Activated naive CD8-positive, alpha-beta T cell treated with anti-CD3 and anti-CD28 coated beads, Interleukin-2, amount 10 ng/mL, durations not matched to agents 7 days and 5 days (primary cell): ENCODE results near the gene TREML2. TPM values are rescaled to one million over a fixed set of nuclear protein-coding genes. Genes with fewer than 3 reads are reported as not detected.

Experiments
- ATAC-seq: fragments of 150-1000 bp; cut with Tn5 transposase; one replicate; pipeline ENCODE4 v1.10.0; 2021; ENCODE audit warnings: low read depth, moderate library complexity
- POLR2A ChIA-PET: fragments of 350-600 bp; sonication (Branson Sonifier 250); formaldehyde crosslinking; loops from one replicate; lab custom pipeline; 2021; ENCODE audit warnings: antibody characterized with exemption; lab: Charles Lee
- DNase-seq: peaks from one replicate; pipeline ENCODE4 v3.0.0; 2021
- H3K27ac Mint-ChIP-seq: one replicate; pipeline ENCODE4 v1.8.0; 2022; ENCODE audit warnings: mild to moderate bottlenecking, mixed read lengths
- H3K27me3 Mint-ChIP-seq: one replicate; pipeline ENCODE4 v1.8.0; 2022; ENCODE audit warnings: mild to moderate bottlenecking, moderate library complexity, mixed read lengths
- H3K36me3 Mint-ChIP-seq: one replicate; pipeline ENCODE4 v1.8.0; 2021; ENCODE audit warnings: mild to moderate bottlenecking, mixed read lengths
- H3K4me1 Mint-ChIP-seq: one replicate; pipeline ENCODE4 v1.8.0; 2021; ENCODE audit warnings: mixed read lengths
- H3K4me3 Mint-ChIP-seq: one replicate; pipeline ENCODE4 v1.8.0; 2022; ENCODE audit warnings: mild to moderate bottlenecking, moderate library complexity, mixed read lengths
- H3K9me3 Mint-ChIP-seq: one replicate; pipeline ENCODE4 v1.8.0; 2021; ENCODE audit warnings: mixed read lengths
- total RNA-seq, 2 experiments: library from RNA; stranded (reverse); gene quantifications; one replicate each; pipeline ENCODE4 v1.2.3, GENCODE V29; 2021

The TREML2 gene
- total RNA-seq, 2 experiments from 2014 or later, result 13.5 to 14.9 TPM

- Mint-ChIP-seq H3K27ac (no peak overlapping the region), H3K36me3 (no peaks in the 10 kb centered on the region), H3K4me1 (peaks cover 7% of the 10 kb centered on the region), H3K27me3 (peaks cover 29% of the 10 kb centered on the region), H3K4me3 (no peak overlapping the region), H3K9me3 (no peaks in the 10 kb centered on the region)
- no peak for DNase-seq
- POLR2A ChIA-PET, result no interaction called here
- no peak for ATAC-seq
Measured at GRCh38 chr6:41226752-41227151, 25.8 kb upstream of the TREML2 start.

GRCh38 chr6:41224800-41225199 is 23.9 kb upstream of the TREML2 start:
- H3K36me3 Mint-ChIP-seq, result no peaks in the 10 kb centered on the region
- DNase-seq, result no peak
- no peak overlapping the region for H3K27ac Mint-ChIP-seq
- peaks cover 7% of the 10 kb centered on the region for H3K4me1 Mint-ChIP-seq
- H3K4me3 Mint-ChIP-seq, result no peak overlapping the region
- peaks cover 6% of the 10 kb centered on the region for H3K9me3 Mint-ChIP-seq
- no peak for ATAC-seq
- POLR2A ChIA-PET, result no interaction called here
- peaks cover 27% of the 10 kb centered on the region for H3K27me3 Mint-ChIP-seq

GRCh38 chr6:41222513-41222912 is 21.6 kb upstream of the TREML2 start:
- H3K9me3 Mint-ChIP-seq, result peaks cover 9% of the 10 kb centered on the region

GRCh38 chr6:41222045-41222444 is 21.1 kb upstream of the TREML2 start:
- H3K27me3 Mint-ChIP-seq, result peaks cover 22% of the 10 kb centered on the region
- DNase-seq (no peak), ATAC-seq (no peak)
- peaks cover 6% of the 10 kb centered on the region for H3K4me1 Mint-ChIP-seq
- H3K36me3 Mint-ChIP-seq, result no peaks in the 10 kb centered on the region
- H3K27ac Mint-ChIP-seq, result peak overlapping the region; percentile 33
- H3K9me3 Mint-ChIP-seq, result peaks cover 9% of the 10 kb centered on the region
- POLR2A ChIA-PET, result no interaction called here
- H3K4me3 Mint-ChIP-seq, result no peak overlapping the region

More at GRCh38 chr6:41222513-41222912, 21.6 kb upstream of the TREML2 start:
- H3K4me1 Mint-ChIP-seq, result peaks cover 6% of the 10 kb centered on the region
- DNase-seq (no peak), ATAC-seq (no peak)
- no peaks in the 10 kb centered on the region for H3K36me3 Mint-ChIP-seq
- POLR2A ChIA-PET, result no interaction called here
- H3K27me3 Mint-ChIP-seq, result peaks cover 22% of the 10 kb centered on the region
- no peak overlapping the region for H3K4me3 Mint-ChIP-seq
- no peak overlapping the region for H3K27ac Mint-ChIP-seq

- H3K27me3 Mint-ChIP-seq, result peaks cover 10% of the 10 kb centered on the region
- no peaks in the 10 kb centered on the region for H3K4me1 Mint-ChIP-seq
- POLR2A ChIA-PET, result interaction anchor here (0.6 to 1.3 kb wide), 2 partner anchors 14 to 113 kb away, joined by 4 read pairs; no protein-coding TSS in a partner anchor
- DNase-seq (no peak), ATAC-seq (no peak)
- H3K4me3 Mint-ChIP-seq, result no peak overlapping the region
- H3K9me3 Mint-ChIP-seq, result peaks cover 19% of the 10 kb centered on the region
- peaks cover 6% of the 10 kb centered on the region for H3K36me3 Mint-ChIP-seq
- H3K27ac Mint-ChIP-seq, result no peak overlapping the region
Measured at GRCh38 chr6:41216616-41217015, 15.7 kb upstream of the TREML2 start.

GRCh38 chr6:41215777-41216176 is 14.8 kb upstream of the TREML2 start:
- no peaks in the 10 kb centered on the region for H3K4me1 Mint-ChIP-seq
- no peak for DNase-seq
- no peak overlapping the region for H3K4me3 Mint-ChIP-seq

GRCh38 chr6:41214559-41215238 is 13.8 kb upstream of the TREML2 start:
- peaks cover 6% of the 10 kb centered on the region for H3K36me3 Mint-ChIP-seq
- no peak overlapping the region for H3K4me3 Mint-ChIP-seq
- peaks cover 2% of the 10 kb centered on the region for H3K4me1 Mint-ChIP-seq
- ATAC-seq (no peak), DNase-seq (no peak)
- peaks cover 13% of the 10 kb centered on the region for H3K9me3 Mint-ChIP-seq
- POLR2A ChIA-PET, result no interaction called here
- H3K27me3 Mint-ChIP-seq, result peaks cover 10% of the 10 kb centered on the region
- H3K27ac Mint-ChIP-seq, result no peak overlapping the region

More at GRCh38 chr6:41215777-41216176, 14.8 kb upstream of the TREML2 start:
- H3K27ac Mint-ChIP-seq, result no peak overlapping the region
- H3K36me3 Mint-ChIP-seq, result peaks cover 6% of the 10 kb centered on the region
- ATAC-seq, result no peak
- POLR2A ChIA-PET, result interaction anchor here (1.3 kb wide), 1 partner anchor 13 kb away, joined by 4 read pairs; no protein-coding TSS in a partner anchor
- H3K9me3 Mint-ChIP-seq, result peaks cover 19% of the 10 kb centered on the region
- H3K27me3 Mint-ChIP-seq, result peaks cover 13% of the 10 kb centered on the region

- DNase-seq, result no peak
- POLR2A ChIA-PET, result no interaction called here
- Mint-ChIP-seq H3K27ac (no peak overlapping the region), H3K27me3 (peaks cover 10% of the 10 kb centered on the region), H3K4me1 (peaks cover 9% of the 10 kb centered on the region), H3K9me3 (peaks cover 20% of the 10 kb centered on the region), H3K36me3 (peaks cover 13% of the 10 kb centered on the region), H3K4me3 (no peak overlapping the region)
- ATAC-seq, result no peak
Measured at GRCh38 chr6:41209547-41210320, 8.8 kb upstream of the TREML2 start.

GRCh38 chr6:41208439-41209106 is 7.6 kb upstream of the TREML2 start:
- Mint-ChIP-seq H3K4me1 (peaks cover 9% of the 10 kb centered on the region), H3K36me3 (peaks cover 12% of the 10 kb centered on the region), H3K4me3 (no peak overlapping the region), H3K27me3 (peaks cover 4% of the 10 kb centered on the region), H3K9me3 (peaks cover 16% of the 10 kb centered on the region), H3K27ac (no peak overlapping the region)
- ATAC-seq (no peak), DNase-seq (no peak)
- POLR2A ChIA-PET, result no interaction called here

GRCh38 chr6:41204156-41204555 is 3.2 kb upstream of the TREML2 start:
- Mint-ChIP-seq H3K9me3 (peaks cover 16% of the 10 kb centered on the region), H3K27me3 (no peaks in the 10 kb centered on the region), H3K36me3 (peaks cover 11% of the 10 kb centered on the region), H3K4me1 (peaks cover 37% of the 10 kb centered on the region), H3K4me3 (no peak overlapping the region), H3K27ac (no peak overlapping the region)
- POLR2A ChIA-PET, result interaction anchor here (0.5 kb wide), 1 partner anchor 26 kb away, joined by 3 read pairs; no protein-coding TSS in a partner anchor
- ATAC-seq (no peak), DNase-seq (no peak)

- POLR2A ChIA-PET, result interaction anchor here (0.8 to 1.2 kb wide), 2 partner anchors 15 to 129 kb away, joined by 3 to 4 read pairs; partner anchors contain the start of genes NFYA and OARD1
- H3K27me3 Mint-ChIP-seq, result no peaks in the 10 kb centered on the region
- H3K9me3 Mint-ChIP-seq, result peaks cover 8% of the 10 kb centered on the region
- peak overlapping the region; percentile 100 for H3K27ac Mint-ChIP-seq
- peak; percentile 49 for DNase-seq
- peaks cover 46% of the 10 kb centered on the region for H3K4me1 Mint-ChIP-seq
- H3K4me3 Mint-ChIP-seq, result peak overlapping the region; percentile 90
- H3K36me3 Mint-ChIP-seq, result peaks cover 19% of the 10 kb centered on the region
- ATAC-seq, result no peak
Measured at GRCh38 chr6:41201764-41202173, 820 bp upstream of the TREML2 start.

GRCh38 chr6:41200296-41200900 is 551 bp downstream of the TREML2 start:
- DNase-seq (peak; percentile 68), ATAC-seq (peak; percentile 72)
- Mint-ChIP-seq H3K9me3 (peaks cover 4% of the 10 kb centered on the region), H3K27ac (peak overlapping the region; percentile 100), H3K27me3 (no peaks in the 10 kb centered on the region), H3K4me3 (peak overlapping the region; percentile 90), H3K36me3 (peaks cover 30% of the 10 kb centered on the region), H3K4me1 (peaks cover 54% of the 10 kb centered on the region)
- POLR2A ChIA-PET, result interaction anchor here (0.9 to 2.3 kb wide), 12 partner anchors 8 to 134 kb away, joined by 3 to 16 read pairs (median 4); partner anchors contain the start of genes NFYA and OARD1
